C4-2B (cell line): Measurements from ENCODE around the gene POGLUT3.

ENCODE experiments used
- ZFX ChIP-seq: fragments of 450-650 bp; IDR thresholded peaks from 2 replicates; pipeline ENCODE4 v1.6.1; 2017
- TF ChIP-seq, protein P1 (sequence below): fragments of 450-650 bp; conservative IDR thresholded peaks from 2 replicates; pipeline ENCODE4 v1.5.1; 2017; ENCODE audit warnings: mild to moderate bottlenecking

DNA sequence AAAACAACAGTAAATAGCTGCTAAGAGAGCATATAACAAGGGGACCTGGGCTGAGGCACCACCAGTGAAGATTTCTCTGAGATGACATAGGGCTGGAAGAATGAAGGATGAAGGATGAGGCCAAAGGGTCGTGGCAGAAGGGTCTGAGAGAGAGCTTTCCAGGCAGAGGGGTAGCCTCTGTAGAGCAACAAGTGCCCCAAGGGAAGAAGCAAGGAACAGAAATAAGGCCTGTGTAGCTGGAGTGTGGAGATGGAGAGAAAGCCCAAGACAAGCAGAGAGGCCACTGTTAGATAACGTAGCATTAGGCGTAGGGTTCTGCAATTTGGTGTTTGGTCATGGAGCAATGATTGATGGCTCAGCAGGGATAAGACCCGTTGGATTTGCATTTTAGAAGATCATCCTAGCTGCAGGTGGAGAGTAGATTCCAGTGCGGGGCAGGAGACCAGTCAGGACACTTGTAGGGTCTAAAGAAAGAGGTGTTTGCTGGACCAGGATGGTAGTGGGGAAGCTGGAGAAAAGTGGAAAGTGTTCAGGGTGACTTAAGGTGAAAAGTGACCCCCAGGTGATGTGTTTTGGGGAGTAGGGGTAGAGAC, 47.8 kb upstream of the POGLUT3 start:
- TF ChIP-seq, protein P1, sequence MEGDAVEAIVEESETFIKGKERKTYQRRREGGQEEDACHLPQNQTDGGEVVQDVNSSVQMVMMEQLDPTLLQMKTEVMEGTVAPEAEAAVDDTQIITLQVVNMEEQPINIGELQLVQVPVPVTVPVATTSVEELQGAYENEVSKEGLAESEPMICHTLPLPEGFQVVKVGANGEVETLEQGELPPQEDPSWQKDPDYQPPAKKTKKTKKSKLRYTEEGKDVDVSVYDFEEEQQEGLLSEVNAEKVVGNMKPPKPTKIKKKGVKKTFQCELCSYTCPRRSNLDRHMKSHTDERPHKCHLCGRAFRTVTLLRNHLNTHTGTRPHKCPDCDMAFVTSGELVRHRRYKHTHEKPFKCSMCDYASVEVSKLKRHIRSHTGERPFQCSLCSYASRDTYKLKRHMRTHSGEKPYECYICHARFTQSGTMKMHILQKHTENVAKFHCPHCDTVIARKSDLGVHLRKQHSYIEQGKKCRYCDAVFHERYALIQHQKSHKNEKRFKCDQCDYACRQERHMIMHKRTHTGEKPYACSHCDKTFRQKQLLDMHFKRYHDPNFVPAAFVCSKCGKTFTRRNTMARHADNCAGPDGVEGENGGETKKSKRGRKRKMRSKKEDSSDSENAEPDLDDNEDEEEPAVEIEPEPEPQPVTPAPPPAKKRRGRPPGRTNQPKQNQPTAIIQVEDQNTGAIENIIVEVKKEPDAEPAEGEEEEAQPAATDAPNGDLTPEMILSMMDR = no peak
- TF ChIP-seq ZFX = no peak
